ENCODE data around the gene ABCC2.
"Not testable (repeated sequence)": the region's sequence is repeated elsewhere in the genome, so short reads cannot be mapped to it uniquely, and the experiment has no call there.

The ABCC2 gene

GRCh38 chr10:99854860-99855259 lies 72.4 kb downstream of the ABCC2 start:
- DNase-seq (ENCODE audit: extremely low read depth, insufficient read length) = no peak
- no peaks in the 10 kb centered on the region for H3K36me3 ChIP-seq (ENCODE audit: control insufficient read depth, insufficient read depth, low read length)

GRCh38 chr10:99855479-99856071 lies 73.1 kb downstream of the ABCC2 start:
- Histone ChIP-seq H3K36me3 (ENCODE audit: control insufficient read depth, insufficient read depth, low read length) (no peaks in the 10 kb centered on the region), H3K27me3 (replicated peaks; ENCODE audit: control insufficient read depth, insufficient read depth, low read length) (no peaks in the 10 kb centered on the region), H3K4me3 (replicated peaks; ENCODE audit: low read depth, low read length) (no peak overlapping the region)
- TF ChIP-seq CTCF (IDR thresholded peaks at IDR 0.05; ENCODE audit: insufficient read depth, low read length, poor library complexity, severe bottlenecking) = no peak
- no peak for DNase-seq (ENCODE audit: extremely low read depth, insufficient read length)

More at GRCh38 chr10:99854860-99855259, 72.4 kb downstream of the ABCC2 start:
- Histone ChIP-seq H3K4me3 (replicated peaks; ENCODE audit: low read depth, low read length) (no peak overlapping the region), H3K27me3 (replicated peaks; ENCODE audit: control insufficient read depth, insufficient read depth, low read length) (no peaks in the 10 kb centered on the region)
- peak; percentile 15 for TF ChIP-seq CTCF (IDR thresholded peaks at IDR 0.05; ENCODE audit: insufficient read depth, low read length, poor library complexity, severe bottlenecking)

GRCh38 chr10:99858849-99859248 lies 76.4 kb downstream of the ABCC2 start:
- DNase-seq (ENCODE audit: extremely low read depth, insufficient read length) = no peak
- no peaks in the 10 kb centered on the region for H3K27me3 ChIP-seq (replicated peaks; ENCODE audit: control insufficient read depth, insufficient read depth, low read length)
- TF ChIP-seq CTCF (IDR thresholded peaks at IDR 0.05; ENCODE audit: insufficient read depth, low read length, poor library complexity, severe bottlenecking) = no peak
- no peaks in the 10 kb centered on the region for H3K36me3 ChIP-seq (ENCODE audit: control insufficient read depth, insufficient read depth, low read length)
- no peak overlapping the region for H3K4me3 ChIP-seq (replicated peaks; ENCODE audit: low read depth, low read length)

GRCh38 chr10:99859585-99859984 lies 77.1 kb downstream of the ABCC2 start:
- peak; percentile 54 for TF ChIP-seq CTCF (IDR thresholded peaks at IDR 0.05; ENCODE audit: insufficient read depth, low read length, poor library complexity, severe bottlenecking)
- no peak overlapping the region for H3K4me3 ChIP-seq (replicated peaks; ENCODE audit: low read depth, low read length)
- H3K36me3 ChIP-seq (ENCODE audit: control insufficient read depth, insufficient read depth, low read length) = no peaks in the 10 kb centered on the region
- no peak for DNase-seq (ENCODE audit: extremely low read depth, insufficient read length)
- H3K27me3 ChIP-seq (replicated peaks; ENCODE audit: control insufficient read depth, insufficient read depth, low read length) = no peaks in the 10 kb centered on the region

GRCh38 chr10:99860466-99860865 lies 78.0 kb downstream of the ABCC2 start:
- TF ChIP-seq CTCF (IDR thresholded peaks at IDR 0.05; ENCODE audit: insufficient read depth, low read length, poor library complexity, severe bottlenecking) = no peak
- DNase-seq (ENCODE audit: extremely low read depth, insufficient read length) = no peak
- Histone ChIP-seq H3K36me3 (ENCODE audit: control insufficient read depth, insufficient read depth, low read length) (no peaks in the 10 kb centered on the region), H3K4me3 (replicated peaks; ENCODE audit: low read depth, low read length) (no peak overlapping the region), H3K27me3 (replicated peaks; ENCODE audit: control insufficient read depth, insufficient read depth, low read length) (no peaks in the 10 kb centered on the region)

GRCh38 chr10:99863535-99864240 lies 81.2 kb downstream of the ABCC2 start:
- not testable (repeated sequence) for DNase-seq (ENCODE audit: extremely low read depth, insufficient read length); H3K4me3 ChIP-seq (replicated peaks; ENCODE audit: low read depth, low read length); H3K36me3 ChIP-seq (ENCODE audit: control insufficient read depth, insufficient read depth, low read length); H3K27me3 ChIP-seq (replicated peaks; ENCODE audit: control insufficient read depth, insufficient read depth, low read length)

GRCh38 chr10:99867250-99867649 lies 84.8 kb downstream of the ABCC2 start:
- DNase-seq (ENCODE audit: extremely low read depth, insufficient read length); H3K27me3 ChIP-seq (replicated peaks; ENCODE audit: control insufficient read depth, insufficient read depth, low read length); H3K36me3 ChIP-seq (ENCODE audit: control insufficient read depth, insufficient read depth, low read length); H3K4me3 ChIP-seq (replicated peaks; ENCODE audit: low read depth, low read length): not testable (repeated sequence)

Data from GM06990 (cell line).